HG02885 (cell line): ENCODE measurements around the gene OLIG3.

Experiments used
- ATAC-seq: cut with Tn5 transposase; IDR thresholded peaks from one replicate; pipeline ENCODE4 v1.9.1; 2021; ENCODE audit warnings: mild to moderate bottlenecking; ENCODE audit not compliant: unreplicated experiment, poor library complexity

OLIG3 gene

DNA sequence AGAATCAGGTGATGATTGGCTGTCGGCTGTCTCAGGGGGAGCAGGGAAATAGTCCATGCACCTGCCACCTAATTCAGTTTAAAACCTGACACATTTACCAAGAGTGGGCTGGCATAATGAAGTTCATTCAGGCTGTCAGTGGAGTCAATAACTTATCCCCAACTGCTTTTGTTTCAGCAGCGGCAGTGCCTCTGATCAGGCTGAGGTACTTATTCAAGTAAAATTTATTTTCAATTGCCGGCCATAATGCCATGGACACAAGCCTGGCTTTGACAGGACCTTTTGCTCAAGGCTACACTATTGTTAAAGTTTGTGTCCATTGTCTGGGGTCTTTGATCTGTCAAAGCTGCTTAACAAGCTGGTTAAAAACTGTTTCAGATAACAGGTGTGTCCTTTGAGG lies 20.6 kb downstream of the OLIG3 start:
- ATAC-seq = no peak

- no peak for ATAC-seq
Observed at GRCh38 chr6:137472641-137473137, 21.5 kb downstream of the OLIG3 start.

GRCh38 chr6:137471986-137472385 lies 22.2 kb downstream of the OLIG3 start:
- no peak for ATAC-seq

- no peak for ATAC-seq
Observed at GRCh38 chr6:137471497-137471896, 22.7 kb downstream of the OLIG3 start.

DNA sequence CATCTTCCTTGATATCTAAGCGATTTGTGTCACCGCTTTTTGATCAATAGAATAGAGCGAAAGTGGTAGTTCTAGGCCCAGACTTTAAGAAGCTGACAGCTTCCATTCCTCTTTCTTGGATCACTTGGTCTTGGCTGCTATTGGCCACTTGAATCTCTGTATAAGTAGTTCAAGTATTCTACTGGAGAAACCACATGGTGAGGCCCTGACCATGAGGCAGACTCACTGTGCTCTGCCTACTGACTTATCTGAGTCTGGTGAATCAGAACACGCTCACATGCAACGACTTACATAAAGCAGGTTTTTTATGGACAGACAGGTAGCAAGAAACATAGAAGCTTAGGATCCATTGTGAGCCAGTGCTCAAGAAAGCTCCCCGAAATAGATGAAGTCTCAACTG lies 27.0 kb downstream of the OLIG3 start:
- ATAC-seq = no peak

DNA sequence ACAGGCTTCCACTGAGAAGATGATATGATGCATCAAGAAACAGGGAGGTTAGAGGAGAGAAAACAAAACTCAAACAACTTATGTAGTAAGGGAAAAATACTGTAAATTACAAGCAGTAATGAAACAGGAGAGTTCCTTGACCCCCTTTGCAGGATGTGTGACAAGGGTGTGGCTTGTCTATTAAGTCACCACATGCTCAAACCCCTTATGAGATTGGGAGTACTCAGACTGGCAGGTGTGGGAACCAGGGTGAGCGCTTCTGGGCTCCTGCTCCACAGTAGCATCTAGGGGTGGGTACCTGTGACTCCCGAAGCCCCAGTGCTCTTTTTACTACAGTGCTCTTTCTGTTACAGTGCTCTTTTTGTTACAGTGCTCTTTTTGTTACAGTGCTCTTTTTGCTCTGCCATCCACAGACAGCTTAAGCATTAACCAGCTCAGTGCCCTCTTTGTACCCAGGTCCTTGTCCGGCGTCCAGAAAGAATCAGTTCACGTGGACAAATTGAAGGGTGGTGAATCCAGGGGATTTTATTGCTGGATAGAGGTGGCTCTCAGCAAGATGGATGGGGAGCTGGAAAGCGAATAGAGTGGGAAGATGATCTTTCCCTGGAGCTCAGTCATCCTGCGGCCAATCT lies 28.7 kb downstream of the OLIG3 start:
- ATAC-seq = no peak

DNA sequence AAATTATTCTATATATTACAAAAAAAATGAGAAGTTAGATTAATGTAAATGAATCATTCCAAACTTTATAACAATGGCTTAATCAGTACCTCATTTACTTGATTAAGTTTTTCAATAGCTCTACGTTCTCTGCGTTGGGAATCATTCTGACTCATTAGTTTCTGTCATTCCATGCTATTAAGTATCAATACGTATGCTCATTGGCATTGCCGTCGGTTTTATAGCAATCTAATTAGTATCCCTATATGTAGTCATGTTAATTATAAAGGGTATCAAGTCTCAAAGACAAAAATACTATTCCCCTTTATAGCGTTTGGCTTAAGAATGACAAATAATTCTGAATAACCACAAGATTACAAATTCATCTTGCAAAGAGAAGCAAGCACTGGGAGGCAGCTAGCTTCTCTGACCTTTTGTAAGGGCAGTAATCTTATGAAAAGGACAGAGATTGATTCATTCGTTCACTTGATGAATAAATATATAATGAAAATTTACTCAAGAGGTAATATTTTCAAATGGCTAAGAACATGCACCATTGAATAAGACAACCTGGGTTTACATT lies 41.8 kb downstream of the OLIG3 start:
- ATAC-seq = no peak

- no peak for ATAC-seq
Observed at GRCh38 chr6:137443901-137444300, 50.3 kb downstream of the OLIG3 start.
